Neural progenitor cell (in vitro differentiated cells): ENCODE measurements around the gene BEND6. TPM values are rescaled to one million over a fixed set of nuclear protein-coding genes. Genes with fewer than 3 reads are reported as not detected.
A peak's percentile ranks its signal among the peaks of the same experiment; 100 is the strongest.

Source experiments
- DNase-seq: peaks from one replicate; pipeline ENCODE4 v3.0.0-alpha.2; 2016; ENCODE audit warnings: low spot score
- H2AFZ ChIP-seq: fragments of 200-600 bp; sonication (generic); replicated peaks from 2 replicates; pipeline ENCODE4 v1.6.1; 2016; ENCODE audit warnings: antibody characterized with exemption
- H3F3A ChIP-seq: fragments of 200-600 bp; sonication (generic); 2 replicates; pipeline ENCODE4 v1.6.1; 2016; ENCODE audit warnings: antibody characterized with exemption, low read depth
- H3K27ac ChIP-seq: fragments of 200-600 bp; sonication (generic); 2 replicates; pipeline ENCODE4 v1.5.1; 2016; ENCODE audit warnings: mild to moderate bottlenecking
- H3K27me3 ChIP-seq: fragments of 200-600 bp; sonication (generic); 2 replicates; pipeline ENCODE4 v1.6.1; 2016; ENCODE audit warnings: mild to moderate bottlenecking, moderate library complexity
- H3K36me3 ChIP-seq: fragments of 200-600 bp; sonication (generic); 2 replicates; pipeline ENCODE4 v1.5.1; 2016
- H3K4me1 ChIP-seq: fragments of 200-600 bp; sonication (generic); 2 replicates; pipeline ENCODE4 v1.6.1; 2016; ENCODE audit warnings: mixed run types
- H3K4me2 ChIP-seq: fragments of 200-600 bp; sonication (generic); 2 replicates; pipeline ENCODE4 v1.6.1; 2016
- H3K4me3 ChIP-seq: fragments of 200-600 bp; sonication (generic); 2 replicates; pipeline ENCODE4 v1.5.1; 2016
- H3K79me2 ChIP-seq: fragments of 200-600 bp; sonication (generic); 2 replicates; pipeline ENCODE4 v1.6.1; 2016; ENCODE audit warnings: low read depth
- H3K9ac ChIP-seq: fragments of 200-600 bp; sonication (generic); 2 replicates; pipeline ENCODE4 v1.6.1; 2016
- H3K9me3 ChIP-seq: fragments of 200-600 bp; sonication (generic); 2 replicates; pipeline ENCODE4 v1.5.1; 2016; ENCODE audit warnings: low read depth
- H4K20me1 ChIP-seq: fragments of 200-600 bp; sonication (generic); 2 replicates; pipeline ENCODE4 v1.6.1; 2016; ENCODE audit warnings: low read depth
- H3K27ac Mint-ChIP-seq: 3 replicates; pipeline ENCODE4 v1.8.0; 2021; ENCODE audit warnings: mixed read lengths
- H3K27me3 Mint-ChIP-seq: 2 replicates; pipeline ENCODE4 v1.8.0; 2022; ENCODE audit warnings: low read depth, mild to moderate bottlenecking, inconsistent platforms, moderate library complexity, mixed read lengths; ENCODE audit not compliant: insufficient read depth
- H3K36me3 Mint-ChIP-seq: 3 replicates; pipeline ENCODE4 v1.8.0; 2021; ENCODE audit warnings: mixed read lengths
- H3K4me1 Mint-ChIP-seq: 3 replicates; pipeline ENCODE4 v1.8.0; 2021; ENCODE audit warnings: mixed read lengths
- H3K4me3 Mint-ChIP-seq: 3 replicates; pipeline ENCODE4 v1.8.0; 2021; ENCODE audit warnings: mild to moderate bottlenecking, moderate library complexity, mixed read lengths
- H3K9me3 Mint-ChIP-seq: 3 replicates; pipeline ENCODE4 v1.8.0; 2020; ENCODE audit warnings: mixed read lengths
- EZH2 ChIP-seq: fragments of 200-600 bp; sonication (generic); IDR thresholded peaks from 2 replicates; pipeline ENCODE4 v1.6.1; 2017; ENCODE audit warnings: antibody characterized with exemption, mild to moderate bottlenecking, moderate library complexity
- EZH2phosphoT487 ChIP-seq: fragments of 200-600 bp; sonication (generic); IDR thresholded peaks from 2 replicates; pipeline ENCODE4 v1.6.1; 2017; ENCODE audit warnings: antibody characterized with exemption
- total RNA-seq: library from RNA; depleted of rRNA; stranded (reverse); fragments of >200 nt; gene quantifications from 2 replicates; pipeline ENCODE4 v1.2.3, GENCODE V29; 2015; ENCODE audit warnings: low replicate concordance
- TF ChIP-seq, protein P1 (sequence below): fragments of 200-600 bp; sonication (generic); IDR thresholded peaks from 2 replicates; pipeline ENCODE4 v1.5.1; 2017; ENCODE audit warnings: antibody characterized with exemption, mild to moderate bottlenecking

BEND6 gene
- total RNA-seq, 1 donor from 2014 or later: 2.4 TPM

DNA sequence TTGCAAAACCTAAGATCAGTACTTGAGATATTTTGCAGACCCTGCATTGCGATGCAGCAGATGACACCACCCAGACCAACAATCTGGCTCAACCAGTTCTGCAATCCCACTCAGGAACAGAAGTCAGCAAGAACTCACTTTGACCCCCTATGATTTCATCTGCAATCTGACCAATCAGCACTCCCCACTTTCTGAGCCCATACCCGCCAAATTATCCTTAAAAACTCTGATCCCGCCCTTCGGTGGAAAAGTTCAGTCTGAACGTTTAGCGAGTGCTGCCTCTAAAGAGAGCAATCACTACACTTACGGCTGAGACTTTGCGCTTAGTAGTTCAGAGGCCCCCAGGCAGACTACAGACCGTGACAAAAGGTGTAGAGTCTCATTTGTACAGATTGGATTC, 74.3 kb downstream of the BEND6 start:
- no peaks in the 10 kb centered on the region for H3K27me3 ChIP-seq
- no peak overlapping the region for H3K4me3 ChIP-seq
- H3K9ac ChIP-seq: no peak overlapping the region
- TF ChIP-seq EZH2: no peak
- no peak for TF ChIP-seq EZH2phosphoT487
- Mint-ChIP-seq H3K4me3 (no peak overlapping the region), H3K9me3 (peaks cover 16% of the 10 kb centered on the region), H3K27me3 (no peaks in the 10 kb centered on the region), H3K4me1 (no peaks in the 10 kb centered on the region), H3K27ac (no peak overlapping the region), H3K36me3 (peaks cover 6% of the 10 kb centered on the region)
- H3K27ac ChIP-seq: no peak overlapping the region
- no peak overlapping the region for H3K4me2 ChIP-seq
- no peaks in the 10 kb centered on the region for H3K36me3 ChIP-seq
- peak overlapping the region; percentile 6 for H2AFZ ChIP-seq
- peaks cover 9% of the 10 kb centered on the region for H3K9me3 ChIP-seq
- no peak for DNase-seq
- H3K4me1 ChIP-seq: peaks cover 4% of the 10 kb centered on the region
- H4K20me1 ChIP-seq: no peaks in the 10 kb centered on the region
- H3F3A ChIP-seq: no peaks in the 10 kb centered on the region
- H3K79me2 ChIP-seq: no peaks in the 10 kb centered on the region

DNA sequence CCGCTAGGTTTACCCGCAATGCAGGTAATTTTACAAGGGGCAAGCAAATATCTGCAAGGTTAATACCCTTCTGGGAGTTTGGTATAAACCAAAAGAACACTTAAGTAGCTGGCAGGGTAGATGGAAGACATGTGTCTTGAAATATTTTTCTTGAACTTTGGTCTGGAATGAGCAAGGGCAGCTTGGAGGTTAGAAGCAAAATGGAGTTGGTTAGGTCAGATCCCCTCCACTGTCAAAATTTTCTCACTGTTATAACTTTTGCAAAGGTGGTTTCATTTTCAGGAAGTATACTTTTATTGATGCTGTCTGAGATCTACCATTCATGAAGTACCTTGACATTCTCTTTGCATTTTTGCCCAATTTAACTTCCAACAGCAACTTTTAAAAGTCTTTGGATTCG, 78.3 kb downstream of the BEND6 start:
- no peaks in the 10 kb centered on the region for H3K27me3 Mint-ChIP-seq
- no peaks in the 10 kb centered on the region for H4K20me1 ChIP-seq
- peaks cover 3% of the 10 kb centered on the region for H3K4me1 ChIP-seq
- H3K79me2 ChIP-seq: no peaks in the 10 kb centered on the region
- H3K27ac ChIP-seq: no peak overlapping the region
- no peaks in the 10 kb centered on the region for H3K4me1 Mint-ChIP-seq
- H3K4me3 Mint-ChIP-seq: no peak overlapping the region
- no peaks in the 10 kb centered on the region for H3K9me3 Mint-ChIP-seq
- H3K9ac ChIP-seq: no peak overlapping the region
- H3K4me3 ChIP-seq: no peak overlapping the region
- H3K36me3 Mint-ChIP-seq: no peaks in the 10 kb centered on the region
- TF ChIP-seq, protein P1, sequence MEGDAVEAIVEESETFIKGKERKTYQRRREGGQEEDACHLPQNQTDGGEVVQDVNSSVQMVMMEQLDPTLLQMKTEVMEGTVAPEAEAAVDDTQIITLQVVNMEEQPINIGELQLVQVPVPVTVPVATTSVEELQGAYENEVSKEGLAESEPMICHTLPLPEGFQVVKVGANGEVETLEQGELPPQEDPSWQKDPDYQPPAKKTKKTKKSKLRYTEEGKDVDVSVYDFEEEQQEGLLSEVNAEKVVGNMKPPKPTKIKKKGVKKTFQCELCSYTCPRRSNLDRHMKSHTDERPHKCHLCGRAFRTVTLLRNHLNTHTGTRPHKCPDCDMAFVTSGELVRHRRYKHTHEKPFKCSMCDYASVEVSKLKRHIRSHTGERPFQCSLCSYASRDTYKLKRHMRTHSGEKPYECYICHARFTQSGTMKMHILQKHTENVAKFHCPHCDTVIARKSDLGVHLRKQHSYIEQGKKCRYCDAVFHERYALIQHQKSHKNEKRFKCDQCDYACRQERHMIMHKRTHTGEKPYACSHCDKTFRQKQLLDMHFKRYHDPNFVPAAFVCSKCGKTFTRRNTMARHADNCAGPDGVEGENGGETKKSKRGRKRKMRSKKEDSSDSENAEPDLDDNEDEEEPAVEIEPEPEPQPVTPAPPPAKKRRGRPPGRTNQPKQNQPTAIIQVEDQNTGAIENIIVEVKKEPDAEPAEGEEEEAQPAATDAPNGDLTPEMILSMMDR: no peak
- no peak for TF ChIP-seq EZH2
- TF ChIP-seq EZH2phosphoT487: no peak
- H3K36me3 ChIP-seq: no peaks in the 10 kb centered on the region
- H3K4me2 ChIP-seq: no peak overlapping the region
- no peak overlapping the region for H2AFZ ChIP-seq
- H3K27me3 ChIP-seq: no peaks in the 10 kb centered on the region
- no peak overlapping the region for H3K27ac Mint-ChIP-seq
- no peaks in the 10 kb centered on the region for H3F3A ChIP-seq
- DNase-seq: no peak
- no peaks in the 10 kb centered on the region for H3K9me3 ChIP-seq

DNA sequence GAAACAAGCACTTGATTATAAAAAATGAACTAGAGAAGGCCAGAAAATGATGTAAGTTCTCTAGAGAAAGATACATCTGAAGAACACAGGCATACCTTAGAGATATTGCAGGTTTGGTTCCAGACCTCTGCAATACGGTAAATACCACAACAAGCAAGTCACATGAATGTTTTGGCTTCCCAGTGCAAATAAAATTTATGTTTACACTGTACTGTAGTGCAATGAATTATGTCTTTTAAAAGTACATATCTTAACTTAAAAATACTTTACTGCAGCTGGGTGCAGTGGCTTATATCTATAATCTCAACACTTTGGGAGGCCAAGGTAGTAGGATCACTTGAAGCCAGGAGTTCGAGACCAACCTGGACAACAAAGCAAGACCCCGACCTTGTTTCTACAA, 80.6 kb downstream of the BEND6 start:
- Histone ChIP-seq H3K4me1 (no peaks in the 10 kb centered on the region), H3K27me3 (no peaks in the 10 kb centered on the region), H3K9me3 (no peaks in the 10 kb centered on the region), H2AFZ (no peak overlapping the region), H3K79me2 (no peaks in the 10 kb centered on the region), H3K9ac (no peak overlapping the region), H3F3A (no peaks in the 10 kb centered on the region), H3K4me2 (no peak overlapping the region), H4K20me1 (no peaks in the 10 kb centered on the region), H3K4me3 (no peak overlapping the region), H3K36me3 (no peaks in the 10 kb centered on the region), H3K27ac (no peak overlapping the region)
- Mint-ChIP-seq H3K4me1 (no peaks in the 10 kb centered on the region), H3K36me3 (no peaks in the 10 kb centered on the region), H3K4me3 (no peak overlapping the region), H3K9me3 (no peaks in the 10 kb centered on the region), H3K27ac (no peak overlapping the region), H3K27me3 (no peaks in the 10 kb centered on the region)
- TF ChIP-seq EZH2phosphoT487 (no peak), EZH2 (no peak)
- TF ChIP-seq, protein P1: no peak
- DNase-seq: no peak

DNA sequence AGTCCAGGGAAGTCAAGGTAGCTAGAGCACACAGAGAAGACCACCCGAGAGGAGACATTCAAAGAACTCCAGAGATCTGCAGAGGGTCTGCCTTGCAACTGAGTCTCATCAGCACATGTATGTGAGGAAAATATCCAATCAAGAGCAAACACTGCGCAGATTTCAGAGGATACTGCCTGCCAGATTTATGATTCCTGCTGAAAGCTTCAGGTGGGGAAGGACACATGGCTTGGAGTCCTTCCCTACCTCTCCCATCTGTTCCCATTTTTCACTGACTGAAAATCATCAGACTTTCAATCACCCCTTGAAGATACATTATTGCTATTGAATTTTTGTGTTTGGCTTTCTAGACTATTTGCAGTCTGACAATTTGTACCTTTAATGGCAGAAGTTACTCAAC, 84.0 kb downstream of the BEND6 start:
- H2AFZ ChIP-seq: no peak overlapping the region
- no peak for TF ChIP-seq EZH2phosphoT487
- no peaks in the 10 kb centered on the region for H4K20me1 ChIP-seq
- Mint-ChIP-seq H3K27ac (no peak overlapping the region), H3K4me3 (no peak overlapping the region), H3K4me1 (no peaks in the 10 kb centered on the region), H3K36me3 (no peaks in the 10 kb centered on the region), H3K27me3 (peaks cover 2% of the 10 kb centered on the region), H3K9me3 (peaks cover 3% of the 10 kb centered on the region)
- no peaks in the 10 kb centered on the region for H3F3A ChIP-seq
- no peaks in the 10 kb centered on the region for H3K4me1 ChIP-seq
- H3K36me3 ChIP-seq: no peaks in the 10 kb centered on the region
- no peaks in the 10 kb centered on the region for H3K79me2 ChIP-seq
- H3K27ac ChIP-seq: no peak overlapping the region
- H3K9ac ChIP-seq: no peak overlapping the region
- H3K27me3 ChIP-seq: no peaks in the 10 kb centered on the region
- no peak for DNase-seq
- no peak overlapping the region for H3K4me2 ChIP-seq
- no peaks in the 10 kb centered on the region for H3K9me3 ChIP-seq
- no peak overlapping the region for H3K4me3 ChIP-seq
